WERI-Rb-1 (cell line): Measurements from ENCODE around the gene PLEKHJ1.

Source experiments
- DNase-seq: peaks from one replicate; pipeline ENCODE4 v3.0.0-alpha.2; 2020
- H3K27ac ChIP-seq: fragments of 250-450 bp; sonication (Bioruptor Pico); 2 replicates; pipeline ENCODE4 v1.5.1; 2020; ENCODE audit warnings: mild to moderate bottlenecking, moderate library complexity
- H3K27me3 ChIP-seq: fragments of 250-450 bp; sonication (Bioruptor Pico); 2 replicates; pipeline ENCODE4 v1.5.1; 2021; ENCODE audit warnings: mild to moderate bottlenecking, low read depth, moderate library complexity; ENCODE audit not compliant: insufficient read depth, severe bottlenecking
- H3K36me3 ChIP-seq: fragments of 250-450 bp; sonication (Bioruptor Pico); 2 replicates; pipeline ENCODE4 v1.5.1; 2020; ENCODE audit warnings: mild to moderate bottlenecking, moderate library complexity
- H3K4me3 ChIP-seq: 2 replicates; pipeline ENCODE4 v1.5.1; 2011; ENCODE audit warnings: low read depth, mild to moderate bottlenecking, control low read depth, low read length
- H3K9me3 ChIP-seq: fragments of 250-450 bp; sonication (Bioruptor Pico); 2 replicates; pipeline ENCODE4 v1.5.1; 2021; ENCODE audit warnings: mild to moderate bottlenecking, moderate library complexity; ENCODE audit not compliant: severe bottlenecking
- TF ChIP-seq, protein P1 (sequence below): IDR thresholded peaks from 2 replicates; pipeline ENCODE4 v1.5.1; 2011; ENCODE audit warnings: low read depth, mild to moderate bottlenecking, control low read depth, inconsistent platforms, low read length

Gene PLEKHJ1

DNA sequence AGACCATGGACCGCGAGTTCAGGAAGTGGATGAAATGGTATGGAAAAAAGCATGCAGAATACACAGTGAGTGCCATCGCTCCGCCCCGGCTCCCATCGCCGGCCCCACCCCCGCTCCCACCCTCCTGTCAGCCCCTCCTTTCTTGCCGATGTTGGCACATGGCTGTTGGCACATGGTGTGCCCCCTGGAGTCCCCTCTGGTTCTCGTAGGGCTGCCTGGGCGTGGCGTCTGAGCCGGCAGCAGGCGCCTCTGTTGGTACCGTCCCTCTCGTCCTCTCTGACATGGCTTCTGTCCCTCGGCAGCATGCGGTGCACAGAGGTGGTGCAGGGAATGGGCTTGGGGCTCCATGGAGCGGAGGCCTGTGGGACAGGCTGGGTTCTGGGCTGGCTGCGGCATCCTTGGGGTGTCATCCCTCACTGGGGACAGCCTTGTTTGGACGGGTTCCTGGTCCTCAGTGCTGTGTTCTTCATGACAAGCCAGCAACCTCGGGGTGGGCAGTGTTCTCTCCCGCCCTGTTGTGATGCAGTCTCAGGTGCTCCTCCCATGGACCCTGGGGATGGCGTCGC lies 41.5 kb downstream of the PLEKHJ1 start:
- H3K4me3 ChIP-seq, result no peak overlapping the region
- TF ChIP-seq, protein P1, sequence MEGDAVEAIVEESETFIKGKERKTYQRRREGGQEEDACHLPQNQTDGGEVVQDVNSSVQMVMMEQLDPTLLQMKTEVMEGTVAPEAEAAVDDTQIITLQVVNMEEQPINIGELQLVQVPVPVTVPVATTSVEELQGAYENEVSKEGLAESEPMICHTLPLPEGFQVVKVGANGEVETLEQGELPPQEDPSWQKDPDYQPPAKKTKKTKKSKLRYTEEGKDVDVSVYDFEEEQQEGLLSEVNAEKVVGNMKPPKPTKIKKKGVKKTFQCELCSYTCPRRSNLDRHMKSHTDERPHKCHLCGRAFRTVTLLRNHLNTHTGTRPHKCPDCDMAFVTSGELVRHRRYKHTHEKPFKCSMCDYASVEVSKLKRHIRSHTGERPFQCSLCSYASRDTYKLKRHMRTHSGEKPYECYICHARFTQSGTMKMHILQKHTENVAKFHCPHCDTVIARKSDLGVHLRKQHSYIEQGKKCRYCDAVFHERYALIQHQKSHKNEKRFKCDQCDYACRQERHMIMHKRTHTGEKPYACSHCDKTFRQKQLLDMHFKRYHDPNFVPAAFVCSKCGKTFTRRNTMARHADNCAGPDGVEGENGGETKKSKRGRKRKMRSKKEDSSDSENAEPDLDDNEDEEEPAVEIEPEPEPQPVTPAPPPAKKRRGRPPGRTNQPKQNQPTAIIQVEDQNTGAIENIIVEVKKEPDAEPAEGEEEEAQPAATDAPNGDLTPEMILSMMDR, result no peak
- no peak for DNase-seq
- H3K27ac ChIP-seq, result no peak overlapping the region
- H3K9me3 ChIP-seq, result no peaks in the 10 kb centered on the region
- peaks cover 62% of the 10 kb centered on the region for H3K36me3 ChIP-seq
- no peaks in the 10 kb centered on the region for H3K27me3 ChIP-seq

DNA sequence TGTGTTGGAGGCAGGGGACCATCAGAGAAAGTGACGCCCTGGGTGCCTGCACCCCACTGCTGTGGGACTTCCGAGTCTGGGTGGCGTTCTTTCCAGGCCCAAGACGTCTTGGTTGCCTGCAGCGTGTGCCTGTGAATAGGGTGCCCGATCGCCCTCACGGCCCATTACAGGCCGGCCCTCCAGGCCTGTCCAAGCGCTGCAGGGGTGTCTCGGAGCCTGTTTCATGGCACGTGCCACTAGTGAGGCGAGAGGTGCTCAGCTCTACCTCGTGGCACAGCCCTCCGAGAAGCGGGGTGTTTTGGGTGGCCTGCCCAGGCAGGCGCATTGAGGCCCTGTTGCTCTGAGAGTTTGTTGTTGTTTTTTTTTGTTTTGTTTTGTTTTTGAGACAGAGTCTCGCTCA lies 42.3 kb downstream of the PLEKHJ1 start:
- H3K27ac ChIP-seq, result no peak overlapping the region
- no peaks in the 10 kb centered on the region for H3K27me3 ChIP-seq
- DNase-seq, result no peak
- no peaks in the 10 kb centered on the region for H3K9me3 ChIP-seq
- no peak overlapping the region for H3K4me3 ChIP-seq
- H3K36me3 ChIP-seq, result peaks cover 70% of the 10 kb centered on the region
- TF ChIP-seq, protein P1, result no peak

DNA sequence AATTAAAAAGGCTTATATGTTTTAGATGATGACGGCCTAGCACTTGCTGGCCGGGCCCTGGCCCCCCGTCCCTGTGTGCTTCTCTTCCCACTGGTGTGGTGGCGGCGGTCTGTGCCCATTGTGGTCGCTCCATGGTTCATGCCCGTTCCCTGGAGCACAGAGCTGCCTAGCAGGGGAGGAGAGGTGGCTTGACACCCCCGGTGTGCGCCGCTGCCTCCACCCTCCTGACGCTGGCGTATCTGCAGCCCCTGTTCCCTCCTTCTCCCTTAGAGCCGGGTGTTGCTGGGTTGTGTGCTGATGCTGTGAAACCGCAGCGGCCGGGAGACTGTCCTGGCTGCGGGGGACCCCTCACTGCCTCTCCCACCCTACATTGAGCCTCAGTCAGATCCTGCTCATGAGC lies 43.3 kb downstream of the PLEKHJ1 start:
- H3K27me3 ChIP-seq, result no peaks in the 10 kb centered on the region
- H3K36me3 ChIP-seq, result peaks cover 73% of the 10 kb centered on the region
- no peak for DNase-seq
- no peaks in the 10 kb centered on the region for H3K9me3 ChIP-seq
- TF ChIP-seq, protein P1, result no peak
- no peak overlapping the region for H3K27ac ChIP-seq
- no peak overlapping the region for H3K4me3 ChIP-seq

DNA sequence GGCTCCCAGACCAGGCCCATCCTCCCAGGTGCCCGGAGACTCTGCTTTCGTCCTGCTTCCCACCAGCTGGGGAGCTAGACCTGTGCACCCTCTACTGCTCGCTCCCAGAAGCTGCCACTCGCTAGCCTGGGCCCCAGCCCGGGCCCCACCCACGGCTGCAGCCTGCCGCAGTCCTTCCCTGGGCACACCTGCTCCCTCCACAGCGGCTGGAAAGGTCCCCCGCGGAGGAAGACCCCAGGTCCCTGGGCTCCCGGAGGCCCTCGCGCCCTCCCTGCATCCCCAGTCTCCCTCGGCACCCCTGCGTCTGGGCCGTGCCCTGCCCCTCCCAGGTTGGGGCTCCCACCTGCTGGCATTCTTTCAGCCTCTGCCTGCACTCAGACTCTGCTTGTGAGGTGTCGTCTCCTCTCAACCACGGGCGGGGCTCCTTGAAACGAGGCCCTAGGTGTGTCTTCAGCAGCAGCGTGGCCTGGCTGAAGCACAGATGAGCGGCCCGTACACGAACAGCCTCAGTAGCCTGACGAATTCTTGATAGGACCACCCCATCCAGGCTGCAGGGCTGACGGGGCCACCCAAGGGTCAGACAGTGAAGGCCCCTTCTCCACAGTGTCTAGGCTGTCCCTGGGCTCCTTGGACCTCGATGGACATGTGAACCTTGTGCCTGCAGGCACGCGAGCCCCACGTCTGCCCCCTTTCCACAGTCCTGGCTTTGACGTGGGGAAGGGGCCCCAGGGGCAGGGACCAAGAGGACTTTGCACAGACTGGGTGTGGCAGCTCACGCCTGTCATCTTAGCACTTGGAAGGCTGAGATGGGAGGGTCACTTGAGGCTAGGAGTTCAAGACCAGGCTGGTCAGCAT lies 44.4 kb downstream of the PLEKHJ1 start:
- Histone ChIP-seq H3K27ac (no peak overlapping the region), H3K27me3 (no peaks in the 10 kb centered on the region), H3K36me3 (peaks cover 72% of the 10 kb centered on the region), H3K9me3 (no peaks in the 10 kb centered on the region), H3K4me3 (no peak overlapping the region)
- DNase-seq, result no peak
- TF ChIP-seq, protein P1, result 0 out of 2 replicates have a peak, but pooled peaks have one; percentile 2

DNA sequence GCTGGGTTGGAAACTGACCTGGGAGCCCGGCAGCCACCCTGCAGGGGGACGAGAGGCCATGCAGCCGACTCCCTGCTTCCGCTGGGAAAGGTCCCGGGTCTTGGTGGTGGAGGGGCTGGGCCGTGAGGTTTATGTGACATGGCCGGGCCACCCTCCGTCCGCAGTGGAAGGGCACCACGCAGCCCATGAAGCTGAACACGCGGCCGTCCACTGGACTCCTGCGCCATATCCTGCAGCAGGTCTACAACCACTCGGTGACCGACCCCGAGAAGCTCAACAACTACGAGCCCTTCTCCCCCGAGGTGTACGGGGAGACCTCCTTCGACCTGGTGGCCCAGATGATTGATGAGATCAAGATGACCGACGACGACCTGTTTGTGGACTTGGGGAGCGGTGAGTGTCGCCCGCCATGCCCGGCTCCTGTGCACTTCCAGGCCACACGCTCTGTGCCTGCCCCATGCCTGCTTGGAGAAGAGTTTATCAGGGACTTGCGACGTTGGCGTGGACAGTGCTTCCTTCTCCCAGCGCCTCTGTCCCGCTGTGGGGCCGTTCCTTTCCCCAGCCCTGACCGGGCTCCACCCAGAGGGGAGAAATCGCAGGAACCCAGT lies 45.2 kb downstream of the PLEKHJ1 start:
- no peaks in the 10 kb centered on the region for H3K27me3 ChIP-seq
- no peaks in the 10 kb centered on the region for H3K9me3 ChIP-seq
- TF ChIP-seq, protein P1, result no peak
- DNase-seq, result no peak
- peaks cover 73% of the 10 kb centered on the region for H3K36me3 ChIP-seq
- no peak overlapping the region for H3K27ac ChIP-seq
- no peak overlapping the region for H3K4me3 ChIP-seq
